Measurements from ENCODE around the gene DMD. TPM values are rescaled to one million over a fixed set of nuclear protein-coding genes. Genes with fewer than 3 reads are reported as not detected.
"Not testable (repeated sequence)": the region's sequence is repeated elsewhere in the genome, so short reads cannot be mapped to it uniquely, and the experiment has no call there.

The DMD gene
- polyA plus RNA-seq, 10 donors = 48.0 to 129 (median 88.5) TPM

DNA sequence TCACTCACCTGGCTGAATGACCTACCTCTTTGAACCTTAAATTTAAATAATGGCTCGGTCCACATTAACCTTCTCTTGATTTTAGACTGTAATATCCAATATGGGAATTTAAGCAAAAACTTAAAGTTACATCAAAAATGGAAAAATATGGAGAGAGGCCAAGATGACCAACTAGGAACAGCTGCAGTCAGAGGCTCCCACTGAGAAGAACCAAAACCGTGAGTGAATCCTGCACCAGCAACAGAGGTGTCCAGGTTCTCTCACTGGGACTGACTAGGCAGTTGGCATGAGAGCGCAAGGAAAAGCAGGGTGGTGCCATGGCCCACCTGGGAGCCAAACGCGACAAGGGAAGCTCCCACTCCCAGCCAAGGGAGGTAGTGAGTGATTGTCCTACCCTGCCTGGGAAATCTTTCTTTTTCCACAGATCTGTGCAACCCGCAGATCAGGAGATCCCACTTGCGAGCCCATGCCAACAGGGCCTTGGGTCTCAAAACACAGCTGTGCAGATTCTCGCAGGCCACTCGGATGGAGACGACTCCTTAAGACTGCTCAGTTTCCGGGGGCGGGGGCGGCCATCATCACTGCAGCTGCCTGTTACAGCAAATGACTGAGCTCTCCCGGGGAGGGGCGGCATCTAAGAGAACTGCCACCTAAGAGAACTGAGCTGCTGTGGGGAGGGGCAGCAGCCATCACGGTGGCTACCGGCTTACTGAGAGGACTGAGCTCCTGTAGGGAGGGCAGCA is 343.4 kb downstream of the DMD start:
- no peak for DNase-seq

DNA sequence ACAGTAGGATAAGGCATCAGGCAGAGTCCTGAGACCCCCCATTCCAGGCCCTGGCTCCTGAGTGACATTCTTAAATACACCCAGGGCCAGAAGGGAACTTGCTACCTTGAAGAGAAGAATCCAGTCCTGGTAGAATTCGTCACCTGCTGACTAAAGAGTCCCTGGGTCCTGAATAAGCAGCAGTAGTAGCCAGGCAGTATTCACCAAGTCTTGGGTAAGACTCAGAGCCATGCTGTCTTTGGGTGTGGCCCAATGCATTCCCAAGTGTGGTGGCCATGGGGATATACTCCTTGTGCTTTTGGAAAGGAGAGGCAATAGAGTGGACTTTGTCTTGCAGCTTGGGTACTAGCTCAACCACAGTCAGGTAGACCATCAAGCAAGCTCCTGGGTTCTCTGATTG is 359.1 kb downstream of the DMD start:
- no peak for DNase-seq

DNA sequence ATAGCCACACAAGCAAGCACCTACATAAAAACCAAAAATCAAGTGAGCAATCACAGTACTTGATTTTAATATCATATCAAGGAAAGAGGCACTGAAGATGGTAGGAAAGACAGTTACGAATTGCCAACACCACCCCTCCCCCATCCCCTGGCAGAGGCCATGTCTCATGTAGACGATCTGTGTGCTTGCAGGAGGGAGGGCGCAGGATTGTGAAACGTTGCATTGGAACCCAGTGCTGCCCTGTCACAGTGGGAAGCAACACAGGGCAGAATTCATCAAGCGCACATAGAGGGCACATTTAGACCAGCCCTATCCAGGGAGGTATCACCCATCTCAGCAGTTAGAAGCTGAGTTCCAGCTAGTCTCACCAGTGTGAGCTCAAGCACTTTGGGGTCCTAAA is 359.8 kb downstream of the DMD start:
- DNase-seq = no peak

DNA sequence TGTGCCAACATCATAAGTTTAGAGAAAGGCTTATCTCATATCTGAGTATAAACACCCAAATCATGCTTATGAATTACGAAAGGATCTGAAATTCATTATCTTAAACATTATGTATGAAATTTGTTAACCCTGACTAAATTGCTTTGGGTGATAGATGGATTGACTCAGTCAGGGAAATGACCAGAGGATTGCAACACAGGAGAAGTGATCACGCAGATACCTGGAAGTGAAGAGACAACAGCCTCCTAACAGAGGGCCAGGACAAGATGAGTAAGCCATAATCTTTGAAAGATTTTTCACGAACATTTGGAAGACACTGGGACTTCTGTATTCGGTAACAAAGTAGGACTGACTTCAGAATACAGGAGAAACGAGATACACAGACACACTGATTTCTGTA is 363.4 kb downstream of the DMD start:
- no peak for DNase-seq

DNA sequence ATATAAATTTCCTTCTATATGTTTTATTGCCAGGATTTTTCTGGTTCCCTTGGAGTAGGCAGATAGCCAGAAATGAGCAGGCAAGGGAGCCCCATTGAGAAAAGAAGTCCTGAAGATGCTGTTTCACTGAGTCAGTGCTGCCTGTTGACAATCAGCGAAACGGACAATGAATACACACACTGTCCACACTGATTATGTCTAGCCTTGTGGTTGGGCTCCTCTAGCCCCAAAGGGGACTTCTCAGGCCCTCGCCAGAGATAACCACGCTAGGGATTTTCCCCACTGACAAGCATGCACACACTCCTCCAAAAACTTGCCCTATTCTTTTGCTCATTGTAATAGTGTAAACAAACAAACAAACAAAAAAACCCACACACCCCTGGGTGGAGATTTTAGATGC is 369.3 kb downstream of the DMD start:
- DNase-seq = no peak

DNA sequence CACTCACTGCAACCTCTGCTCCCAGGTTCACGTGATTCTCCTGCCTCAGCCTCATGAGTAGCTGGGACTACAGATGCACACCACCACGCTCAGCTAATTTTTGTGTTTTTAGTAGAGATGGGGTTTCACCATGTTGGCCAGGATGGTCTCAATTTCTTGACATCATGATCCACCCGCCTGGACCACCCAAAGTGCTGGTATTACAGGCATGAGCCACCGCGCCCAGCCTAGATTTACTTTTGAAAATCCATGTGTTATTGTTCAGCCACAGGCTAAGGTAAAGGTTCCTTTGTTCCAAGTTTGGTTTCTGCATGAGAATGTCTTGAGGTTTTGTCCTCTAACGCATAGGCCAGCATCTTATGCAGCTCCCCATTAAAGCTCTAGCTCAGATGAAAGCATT is 371.6 kb downstream of the DMD start:
- DNase-seq = no peak

DNA sequence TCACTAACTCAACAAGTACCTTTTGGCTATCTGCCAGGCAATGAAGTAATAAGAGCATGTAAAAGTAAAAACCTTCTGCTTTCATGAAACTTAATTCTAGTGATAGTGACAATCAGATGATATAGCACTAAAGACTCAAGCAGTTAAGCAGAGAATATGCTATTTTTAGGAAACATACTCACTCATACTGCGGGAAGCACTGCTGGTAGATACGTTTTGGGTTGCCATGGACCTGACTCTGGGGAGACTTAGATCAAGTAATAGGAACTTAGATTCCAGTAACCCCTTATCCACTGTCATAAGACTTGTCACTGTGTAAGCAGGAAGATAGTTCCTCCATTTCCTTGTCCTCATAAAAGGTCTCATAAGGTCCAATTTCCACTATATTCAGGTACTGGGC is 386.3 kb downstream of the DMD start:
- DNase-seq = no peak

DNA sequence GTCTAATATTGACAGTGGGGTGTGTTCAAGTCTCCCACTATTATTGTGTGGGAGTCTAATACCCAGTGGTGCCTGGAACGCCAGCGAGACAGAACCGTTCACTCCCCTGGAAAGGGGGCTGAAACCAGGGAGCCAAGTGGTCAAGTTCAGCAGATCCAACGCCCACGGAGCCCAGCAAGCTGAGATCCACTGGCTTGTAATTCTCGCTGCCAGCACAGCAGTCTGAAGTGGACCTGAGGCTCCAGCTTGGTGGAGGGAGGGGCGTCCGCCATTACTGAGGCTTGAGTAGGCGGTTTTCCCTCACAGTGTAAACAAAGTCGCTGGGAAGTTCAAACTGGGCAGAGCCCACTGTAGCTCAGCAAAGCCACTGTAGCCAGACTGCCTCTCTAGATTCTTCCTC is 407.3 kb downstream of the DMD start:
- no peak for DNase-seq

DNA sequence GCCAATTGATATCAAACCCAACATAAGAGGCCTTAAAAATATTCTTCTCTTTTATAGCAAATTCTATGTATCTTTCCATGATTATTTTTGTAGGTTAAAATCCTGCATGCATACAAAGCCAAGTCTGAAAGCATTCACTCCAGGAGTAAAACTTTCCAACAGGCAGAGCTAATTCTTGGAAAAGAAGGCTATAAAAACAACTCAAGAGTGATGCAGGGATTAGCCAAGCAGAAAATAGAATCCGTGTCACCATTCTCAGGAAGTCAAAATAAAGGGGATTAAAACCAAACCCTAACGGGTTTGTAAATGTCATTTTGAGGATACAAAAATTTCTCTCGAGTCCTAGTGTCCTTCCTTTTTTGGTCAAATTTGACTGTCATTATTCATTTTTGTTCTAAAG is 412.4 kb downstream of the DMD start:
- peak; percentile 1 to 35 (median 20) for DNase-seq

DNA sequence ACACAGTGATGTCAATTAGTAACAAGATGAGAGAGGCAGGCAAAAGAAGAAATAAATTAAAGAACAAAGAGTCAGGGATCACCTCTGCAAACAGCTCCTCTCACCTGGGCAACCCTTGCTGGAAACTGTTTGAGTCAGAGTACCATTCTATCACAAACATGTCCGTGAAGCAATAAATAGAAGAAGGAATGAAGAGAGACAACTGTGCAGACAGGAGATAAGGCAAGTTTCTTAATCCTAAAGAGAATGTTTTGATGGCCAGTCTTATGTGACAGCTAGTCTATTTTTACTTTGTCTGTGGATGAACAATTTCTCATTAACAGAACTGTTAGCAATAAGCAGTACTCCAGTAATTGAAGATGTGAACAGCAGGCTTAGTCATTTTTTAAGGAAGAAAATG is 422.4 kb downstream of the DMD start:
- DNase-seq = no peak

DNA sequence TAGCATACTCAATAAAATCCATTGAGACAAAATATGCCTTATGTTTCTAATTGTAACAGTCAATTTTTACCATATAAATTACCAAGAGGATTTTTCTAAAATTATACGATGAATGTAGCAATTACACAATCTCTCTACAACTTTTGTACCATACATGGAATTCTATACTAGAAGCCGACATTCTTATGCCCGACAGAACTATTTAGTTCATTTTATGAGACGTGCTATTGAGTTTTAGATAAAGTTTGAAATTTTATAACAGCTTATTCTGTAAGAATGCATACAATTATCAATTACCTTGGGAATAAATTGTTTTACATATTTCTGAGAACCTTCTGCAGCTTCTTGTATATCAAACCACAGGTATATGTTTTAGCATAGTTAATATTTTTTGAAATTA is 431.2 kb downstream of the DMD start:
- no peak for DNase-seq

DNA sequence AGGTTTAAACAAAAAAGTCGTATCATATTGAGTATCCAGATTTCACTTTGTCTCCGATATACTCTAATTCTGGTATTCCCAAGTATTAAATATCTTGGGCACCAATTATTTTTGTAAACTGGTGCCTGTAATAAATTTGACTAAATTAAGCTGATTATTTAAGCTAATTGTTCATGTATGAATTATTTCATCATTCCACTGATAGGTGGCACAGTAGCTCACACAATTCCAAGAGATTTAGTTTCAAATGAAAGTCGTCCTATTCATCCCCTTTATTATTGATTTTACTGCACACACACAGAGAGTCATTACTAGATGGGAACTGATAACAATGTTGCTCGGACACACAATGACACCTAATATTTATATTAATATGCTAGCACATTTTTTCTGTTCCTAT is 432.4 kb downstream of the DMD start:
- DNase-seq = no peak

DNA sequence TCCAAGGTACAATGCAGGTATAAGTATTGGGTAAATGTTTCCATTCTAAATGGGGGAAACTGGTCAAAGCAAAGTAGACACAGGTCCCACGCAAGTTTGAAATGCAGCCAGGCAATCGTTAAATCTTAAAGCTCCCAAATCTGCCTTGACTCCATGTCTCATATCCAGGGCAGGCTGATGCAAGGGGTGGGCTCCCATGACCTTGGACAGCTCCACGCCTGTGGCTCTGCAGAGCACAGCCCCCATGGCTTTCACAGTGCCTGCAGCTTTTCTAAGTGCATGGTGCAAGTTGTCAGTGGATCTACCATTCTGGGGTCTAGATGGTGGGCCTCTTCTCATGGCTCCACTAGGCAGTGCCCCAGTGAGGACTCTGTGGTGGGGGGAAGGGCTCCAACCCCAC is 436.4 kb downstream of the DMD start:
- no peak for DNase-seq

DNA sequence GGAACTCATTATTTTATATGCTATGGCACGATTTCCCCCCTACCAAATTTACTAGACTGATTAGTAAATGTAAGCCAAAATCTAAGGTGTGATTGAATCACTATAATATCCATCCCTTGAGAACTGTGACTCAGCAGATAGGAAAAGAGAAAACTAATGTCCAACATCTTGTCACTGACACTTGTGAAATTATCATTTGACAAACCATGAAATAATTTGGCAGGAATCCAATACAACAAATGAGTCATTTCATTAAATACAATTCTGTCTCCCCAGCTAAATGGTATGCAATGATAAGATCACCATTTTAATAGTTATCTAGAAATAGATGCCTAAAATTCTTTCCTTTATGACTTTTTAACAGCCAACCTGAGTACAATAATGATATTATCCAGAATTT is 462.3 kb downstream of the DMD start:
- no peak for DNase-seq

DNA sequence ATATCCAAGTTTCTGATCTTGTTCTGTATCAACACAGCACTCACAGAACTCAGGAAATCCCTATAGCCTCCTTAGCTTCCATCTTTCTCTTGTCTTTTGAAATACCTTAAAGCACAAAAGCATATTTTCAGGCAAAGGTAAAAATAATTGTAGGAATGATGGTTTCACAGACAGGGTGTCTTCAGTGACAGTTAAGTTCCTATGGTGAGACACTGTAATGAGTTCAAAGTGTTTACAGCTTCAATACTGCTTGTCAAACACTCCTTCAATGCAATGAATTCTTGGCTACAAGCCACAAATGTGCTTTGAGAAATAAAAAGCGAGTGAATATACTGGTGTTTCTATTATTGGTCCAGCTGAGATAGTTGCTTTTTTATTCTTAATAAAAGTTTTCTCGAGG is 466.0 kb downstream of the DMD start:
- DNase-seq = peak in 2 of 3 donors; percentile 6 to 11

DNA sequence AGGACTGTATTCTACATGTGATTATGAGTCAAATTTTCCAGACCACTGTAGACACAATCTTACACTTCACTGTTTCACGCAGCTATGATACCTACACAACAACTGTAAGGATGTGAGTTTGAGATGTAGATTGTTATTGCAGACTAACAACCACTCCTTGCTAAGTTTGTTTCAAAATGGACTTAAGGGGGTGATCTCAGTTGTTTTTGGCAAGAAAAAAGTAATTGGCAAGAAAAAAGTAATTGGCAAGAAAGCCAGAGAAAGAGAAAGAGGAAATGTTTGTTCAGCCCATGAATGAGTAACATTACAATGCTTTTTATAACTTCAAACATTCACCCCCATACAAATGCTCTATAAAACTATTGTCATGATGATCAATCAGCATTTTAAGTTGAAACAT is 466.4 kb downstream of the DMD start:
- DNase-seq = peak; percentile 8 to 52 (median 31)

DNA sequence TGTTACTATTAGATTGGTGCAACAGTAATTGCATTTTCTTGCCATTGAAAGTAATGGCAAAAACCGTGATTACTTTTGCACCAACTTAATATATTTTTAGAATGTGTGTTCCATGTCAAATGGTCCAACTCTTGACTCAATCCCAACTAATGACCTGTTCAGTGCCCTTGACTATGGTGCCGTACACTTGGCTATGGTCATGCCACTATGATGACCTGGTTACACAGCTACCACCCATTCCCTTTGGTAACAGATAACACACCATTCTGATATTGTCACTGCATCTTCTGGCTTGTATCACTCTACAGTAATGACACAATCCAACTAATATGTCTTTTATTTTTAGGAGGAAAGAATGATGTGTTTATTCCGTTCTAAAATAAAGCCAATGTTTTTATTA is 469.4 kb downstream of the DMD start:
- DNase-seq = no peak

DNA sequence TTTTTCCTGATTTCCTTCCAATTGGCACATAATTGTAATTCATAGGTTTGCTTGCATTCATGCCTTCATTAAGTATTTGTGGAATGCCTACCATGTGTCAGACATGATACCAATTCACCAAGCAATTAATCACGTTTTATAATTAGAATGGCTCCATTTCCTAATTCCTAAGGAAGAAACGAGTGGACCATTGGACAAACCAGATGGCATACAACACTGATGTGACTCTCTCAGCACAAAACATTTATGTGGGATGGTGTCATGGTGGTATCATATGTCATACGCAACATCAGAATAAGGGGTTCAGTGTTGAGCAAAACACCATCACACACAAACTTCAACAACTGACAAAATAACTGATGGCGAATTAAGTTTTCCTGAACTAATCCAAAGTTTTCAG is 502.8 kb downstream of the DMD start:
- no peak for DNase-seq

DNA sequence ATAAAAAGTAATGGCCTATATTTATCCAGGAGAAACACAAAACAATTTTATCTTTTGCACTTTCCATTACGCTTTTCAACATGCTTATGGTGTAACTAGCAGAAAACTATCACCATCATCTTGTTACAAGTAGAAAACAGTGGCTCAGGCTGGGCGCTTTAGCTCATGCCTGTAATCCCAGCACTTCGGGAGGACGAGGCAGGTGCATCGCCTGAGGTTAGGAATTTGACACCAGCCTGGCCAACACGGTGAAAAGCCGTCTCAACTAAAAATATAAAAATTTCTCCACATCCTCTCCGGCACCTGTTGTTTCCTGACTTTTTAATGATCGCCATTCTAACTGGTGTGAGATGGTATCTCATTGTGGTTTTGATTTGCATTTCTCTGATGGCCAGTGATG is 506.0 kb downstream of the DMD start:
- not testable (repeated sequence) for DNase-seq

DNA sequence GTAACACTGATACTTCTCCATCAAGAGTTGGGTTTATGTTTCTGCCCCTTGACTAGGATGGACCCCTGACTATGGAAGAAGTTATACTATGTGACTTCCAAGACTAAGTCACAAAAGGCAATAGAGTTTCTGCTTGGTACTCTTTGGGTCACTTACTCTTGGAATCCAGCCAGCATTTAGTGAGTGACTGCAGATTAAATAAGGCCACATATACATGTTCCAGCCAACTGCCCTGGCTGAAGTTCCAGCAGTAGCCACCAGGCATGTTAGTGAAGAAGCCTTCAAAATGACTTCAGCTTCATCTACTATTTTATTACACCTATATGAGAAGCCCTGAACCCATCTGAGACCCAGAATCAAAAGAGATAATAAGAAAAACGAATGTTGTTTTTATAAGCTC is 524.0 kb downstream of the DMD start:
- no peak for DNase-seq

DNA sequence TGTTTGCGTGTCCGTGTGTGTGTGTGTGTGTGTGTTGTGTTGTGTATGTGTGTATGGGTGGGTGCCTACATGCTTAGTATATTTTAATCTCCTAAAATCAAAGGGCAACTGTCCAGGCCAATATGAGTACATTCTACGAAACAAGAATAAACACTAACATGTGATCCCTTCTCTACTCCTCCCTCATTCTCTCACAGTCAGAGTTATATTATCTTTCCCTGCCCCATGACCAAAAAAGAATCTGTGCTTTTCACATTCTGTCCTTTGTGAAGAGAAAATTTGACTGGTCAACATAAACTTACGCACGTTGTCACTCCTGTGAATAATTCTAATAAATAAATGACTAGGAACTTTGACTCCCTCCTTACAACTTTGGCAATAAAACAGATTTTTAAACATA is 532.9 kb downstream of the DMD start:
- DNase-seq = no peak

DNA sequence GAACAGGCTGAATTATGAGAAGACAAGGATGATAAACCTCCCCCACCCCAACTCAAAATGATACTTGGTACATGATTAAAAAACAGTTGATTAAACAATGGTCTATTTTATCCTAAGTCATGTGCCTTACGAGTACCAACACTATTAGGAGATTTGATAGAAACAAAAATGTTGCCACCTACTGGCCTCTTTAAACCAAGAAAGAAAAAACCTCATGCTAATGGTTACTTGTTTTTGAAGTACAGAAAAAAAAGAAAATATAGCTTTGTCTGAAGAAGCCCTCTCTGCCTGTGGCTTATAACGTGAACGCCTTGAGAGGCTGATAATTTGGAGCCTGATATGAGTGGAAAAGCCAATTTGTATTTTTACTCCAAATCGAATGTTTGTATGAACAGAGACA is 538.2 kb downstream of the DMD start:
- peak in 2 of 3 donors; percentile 2 to 5 for DNase-seq

DNA sequence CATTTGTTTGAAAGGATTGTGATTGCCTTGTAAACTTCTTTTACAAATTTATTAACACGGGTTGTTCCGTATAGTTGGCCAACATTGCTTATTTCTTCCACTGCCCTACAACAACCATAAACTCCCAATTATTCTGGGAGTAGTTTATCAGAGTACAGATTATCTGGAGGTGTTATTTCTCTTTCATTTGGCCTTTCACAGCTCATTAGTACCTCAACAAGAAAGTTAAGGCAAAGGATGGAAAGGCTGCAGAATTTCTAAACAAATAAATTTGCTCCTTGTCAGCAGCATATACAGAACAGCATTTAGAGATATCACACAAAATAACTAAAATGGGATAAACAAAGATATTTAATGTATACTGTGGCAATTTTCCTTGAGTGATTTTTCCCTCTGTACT is 548.8 kb downstream of the DMD start:
- DNase-seq = no peak

DNA sequence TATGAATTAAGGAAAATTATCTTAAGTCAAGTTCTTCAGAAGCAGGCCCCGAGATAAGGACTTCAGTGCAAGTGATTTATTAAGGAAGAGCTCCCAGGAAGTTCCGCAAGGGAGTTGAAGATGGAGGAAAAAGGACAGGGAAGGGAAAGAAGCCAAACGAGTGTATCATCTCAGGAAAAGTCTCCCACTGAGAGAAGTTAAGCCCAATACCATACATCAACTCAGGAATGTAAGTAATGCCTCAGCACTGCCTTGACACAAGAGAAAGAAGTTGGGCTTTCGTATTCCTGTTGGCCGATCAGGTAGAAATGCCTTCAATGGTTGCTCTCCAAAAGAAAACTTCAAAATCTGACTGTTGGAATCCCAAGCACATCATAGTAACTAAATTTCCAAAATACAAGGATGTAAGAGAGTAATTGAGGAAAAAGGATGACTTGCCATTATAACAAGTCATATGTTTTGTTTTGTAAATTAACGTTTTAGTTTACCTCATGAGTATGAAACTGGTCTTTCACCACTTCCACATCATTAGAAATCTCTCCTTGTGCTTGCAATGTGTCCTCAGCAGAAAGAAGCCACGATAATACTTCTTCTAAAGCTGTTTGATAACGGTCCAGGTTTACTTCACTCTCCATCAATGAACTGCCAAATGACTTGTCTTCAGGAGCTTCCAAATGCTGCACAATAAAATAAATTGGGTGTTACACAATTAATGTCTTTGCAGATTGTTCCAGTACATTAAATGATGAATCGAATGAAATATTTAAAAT is 566.7 kb downstream of the DMD start:
- no peak for DNase-seq
